WTC11 (cell line): ENCODE results near the gene CPNE4. TPM values are rescaled to one million over a fixed set of nuclear protein-coding genes. Genes with fewer than 3 reads are reported as not detected.

Experiments used
- ATAC-seq: fragments of 200-7000 bp; cut with Tn5 transposase; 2 replicates; pipeline ENCODE4 v1.10.0; 2021; ENCODE audit warnings: mild to moderate bottlenecking, moderate library complexity
- CTCF ChIA-PET: fragments of 300-600 bp; sonication (Branson Sonifier 250); formaldehyde crosslinking; loops from one replicate; lab custom pipeline; 2021; ENCODE audit warnings: antibody characterized with exemption; lab: Charles Lee
- POLR2A ChIA-PET: fragments of 350-600 bp; sonication (Branson Sonifier 250); formaldehyde crosslinking; loops from one replicate; lab custom pipeline; 2021; ENCODE audit warnings: antibody characterized with exemption; lab: Charles Lee
- DNase-seq: peaks from one replicate; pipeline ENCODE4 v3.0.0; 2021; ENCODE audit warnings: low spot score
- H3K27ac Mint-ChIP-seq: 2 replicates; pipeline ENCODE4 v1.8.0; 2021; ENCODE audit warnings: mixed read lengths
- H3K27me3 Mint-ChIP-seq: 2 replicates; pipeline ENCODE4 v1.8.0; 2021; ENCODE audit warnings: low read depth, mild to moderate bottlenecking, moderate library complexity, mixed read lengths
- H3K36me3 Mint-ChIP-seq: 2 replicates; pipeline ENCODE4 v1.8.0; 2021; ENCODE audit warnings: mixed read lengths
- H3K4me1 Mint-ChIP-seq: 2 replicates; pipeline ENCODE4 v1.8.0; 2022; ENCODE audit warnings: mixed read lengths
- H3K4me3 Mint-ChIP-seq: 2 replicates; pipeline ENCODE4 v1.8.0; 2021; ENCODE audit warnings: mild to moderate bottlenecking, moderate library complexity, mixed read lengths
- H3K9me3 Mint-ChIP-seq: 2 replicates; pipeline ENCODE4 v1.8.0; 2021; ENCODE audit warnings: mixed read lengths
- GRHL2 ChIP-seq: fragments of 250-450 bp; sonication (Bioruptor Pico); IDR thresholded peaks from 2 replicates; pipeline ENCODE4 v1.8.0; 2022; ENCODE audit warnings: mild to moderate bottlenecking, moderate library complexity; ENCODE audit not compliant: insufficient replicate concordance, severe bottlenecking
- MYBL2 ChIP-seq: sonication (generic); formaldehyde crosslinking; IDR thresholded peaks from 2 replicates; pipeline ENCODE4 v1.8.1; 2023; ENCODE audit warnings: mild to moderate bottlenecking, moderate library complexity, missing genetic modification reagents
- NFE2L1 ChIP-seq: sonication (generic); formaldehyde crosslinking; IDR thresholded peaks from 2 replicates; pipeline ENCODE4 v1.8.1; 2023; ENCODE audit warnings: missing genetic modification reagents
- RORB ChIP-seq: fragments of 250-450 bp; sonication (Bioruptor Pico); IDR thresholded peaks from 2 replicates; pipeline ENCODE4 v1.9.0; 2021; ENCODE audit warnings: mild to moderate bottlenecking
- SMAD3 ChIP-seq: sonication (generic); formaldehyde crosslinking; IDR thresholded peaks from 2 replicates; pipeline ENCODE4 v1.8.0; 2022; ENCODE audit warnings: missing genetic modification reagents, mild to moderate bottlenecking, borderline replicate concordance
- SMAD4 ChIP-seq: sonication (generic); formaldehyde crosslinking; IDR thresholded peaks from 2 replicates; pipeline ENCODE4 v1.8.0; 2022; ENCODE audit warnings: mild to moderate bottlenecking, missing genetic modification reagents
- SOX15 ChIP-seq: fragments of 250-450 bp; sonication (Bioruptor Pico); IDR thresholded peaks from 2 replicates; pipeline ENCODE4 v1.9.0; 2021; ENCODE audit warnings: mild to moderate bottlenecking
- ZNF263 ChIP-seq: sonication (generic); formaldehyde crosslinking; IDR thresholded peaks from 2 replicates; pipeline ENCODE4 v1.8.1; 2022; ENCODE audit warnings: low read depth, mild to moderate bottlenecking, moderate library complexity, missing genetic modification reagents
- ZNF396 ChIP-seq: fragments of 250-450 bp; sonication (Bioruptor Pico); IDR thresholded peaks from 2 replicates; pipeline ENCODE4 v1.8.0; 2021; ENCODE audit warnings: mild to moderate bottlenecking, moderate library complexity, borderline replicate concordance
- total RNA-seq: library from RNA; stranded (reverse); gene quantifications from 3 replicates; pipeline ENCODE4 v1.2.3, GENCODE V29; 2021
- TF ChIP-seq, protein P1 (sequence below): sonication (generic); formaldehyde crosslinking; IDR thresholded peaks from 2 replicates; pipeline ENCODE4 v1.8.0; 2023; ENCODE audit warnings: mild to moderate bottlenecking, missing genetic modification reagents
- TF ChIP-seq, protein P2 (sequence below): fragments of 250-450 bp; sonication (Bioruptor Pico); IDR thresholded peaks from 2 replicates; pipeline ENCODE4 v2.1.2; 2022; ENCODE audit warnings: mild to moderate bottlenecking, moderate library complexity
- TF ChIP-seq, protein P3 (sequence below): fragments of 250-450 bp; sonication (Bioruptor Pico); conservative IDR thresholded peaks from 2 replicates; pipeline ENCODE4 v1.9.0; 2021; ENCODE audit warnings: mild to moderate bottlenecking
- TF ChIP-seq, protein P4 (sequence below): sonication (generic); formaldehyde crosslinking; IDR thresholded peaks from 2 replicates; pipeline ENCODE4 v1.8.1; 2022; ENCODE audit warnings: low read depth, mild to moderate bottlenecking, moderate library complexity, missing genetic modification reagents, borderline replicate concordance
- TF ChIP-seq, protein P5 (sequence below): sonication (generic); formaldehyde crosslinking; IDR thresholded peaks from 2 replicates; pipeline ENCODE4 v1.8.0; 2023; ENCODE audit warnings: missing genetic modification reagents, mild to moderate bottlenecking, borderline replicate concordance
- TF ChIP-seq, protein P6 (sequence below): fragments of 250-450 bp; sonication (Bioruptor Pico); IDR thresholded peaks from 2 replicates; pipeline ENCODE4 v1.9.0; 2021; ENCODE audit warnings: mild to moderate bottlenecking
- TF ChIP-seq, protein P7 (sequence below): sonication (generic); formaldehyde crosslinking; conservative IDR thresholded peaks from 2 replicates; pipeline ENCODE4 v1.8.1; 2023; ENCODE audit warnings: mild to moderate bottlenecking, low read depth, missing genetic modification reagents, moderate library complexity
- TF ChIP-seq, protein P8 (sequence below): sonication (generic); formaldehyde crosslinking; IDR thresholded peaks from 2 replicates; pipeline ENCODE4 v1.8.1; 2022; ENCODE audit warnings: missing genetic modification reagents, borderline replicate concordance

CPNE4 gene
- total RNA-seq, 1 experiment from 2014 or later = 2.4 TPM

DNA sequence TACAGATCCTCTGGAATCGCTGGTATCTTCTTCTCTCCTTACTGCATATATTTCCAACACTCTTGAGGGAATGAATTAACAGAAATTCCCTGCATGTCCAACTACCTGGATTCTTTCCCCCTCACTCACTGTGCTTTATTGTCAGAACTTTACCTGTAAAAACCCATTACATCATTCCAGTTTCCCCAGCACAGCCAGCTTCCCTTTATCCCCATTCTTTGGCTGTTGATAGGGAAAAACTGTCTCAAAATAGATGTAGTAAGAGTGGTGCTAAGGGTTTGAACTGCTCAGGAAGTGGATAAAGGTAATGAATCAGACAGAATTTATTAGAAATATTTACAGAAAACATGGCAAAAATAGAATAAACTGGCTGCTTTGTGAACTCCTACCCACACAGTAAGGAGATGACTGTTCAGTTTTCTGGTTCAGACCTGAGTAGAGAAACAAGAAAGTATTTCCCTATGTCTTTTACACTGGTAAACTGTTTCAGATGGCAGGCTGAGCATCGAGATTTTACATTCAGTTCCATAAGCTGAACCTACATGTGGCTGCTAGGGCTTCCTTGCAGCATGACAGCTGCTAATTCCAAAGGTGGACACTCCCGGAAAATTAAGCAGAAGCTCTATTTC is 188.4 kb downstream of the CPNE4 start:
- H3K36me3 Mint-ChIP-seq = no peaks in the 10 kb centered on the region
- H3K27ac Mint-ChIP-seq = no peak overlapping the region
- peaks cover 3% of the 10 kb centered on the region; the same call in 1 of the 2 replicates for H3K9me3 Mint-ChIP-seq
- H3K4me3 Mint-ChIP-seq = no peak overlapping the region
- peaks cover 2% of the 10 kb centered on the region; the same call in 1 of the 2 replicates for H3K4me1 Mint-ChIP-seq
- TF ChIP-seq, protein P1, sequence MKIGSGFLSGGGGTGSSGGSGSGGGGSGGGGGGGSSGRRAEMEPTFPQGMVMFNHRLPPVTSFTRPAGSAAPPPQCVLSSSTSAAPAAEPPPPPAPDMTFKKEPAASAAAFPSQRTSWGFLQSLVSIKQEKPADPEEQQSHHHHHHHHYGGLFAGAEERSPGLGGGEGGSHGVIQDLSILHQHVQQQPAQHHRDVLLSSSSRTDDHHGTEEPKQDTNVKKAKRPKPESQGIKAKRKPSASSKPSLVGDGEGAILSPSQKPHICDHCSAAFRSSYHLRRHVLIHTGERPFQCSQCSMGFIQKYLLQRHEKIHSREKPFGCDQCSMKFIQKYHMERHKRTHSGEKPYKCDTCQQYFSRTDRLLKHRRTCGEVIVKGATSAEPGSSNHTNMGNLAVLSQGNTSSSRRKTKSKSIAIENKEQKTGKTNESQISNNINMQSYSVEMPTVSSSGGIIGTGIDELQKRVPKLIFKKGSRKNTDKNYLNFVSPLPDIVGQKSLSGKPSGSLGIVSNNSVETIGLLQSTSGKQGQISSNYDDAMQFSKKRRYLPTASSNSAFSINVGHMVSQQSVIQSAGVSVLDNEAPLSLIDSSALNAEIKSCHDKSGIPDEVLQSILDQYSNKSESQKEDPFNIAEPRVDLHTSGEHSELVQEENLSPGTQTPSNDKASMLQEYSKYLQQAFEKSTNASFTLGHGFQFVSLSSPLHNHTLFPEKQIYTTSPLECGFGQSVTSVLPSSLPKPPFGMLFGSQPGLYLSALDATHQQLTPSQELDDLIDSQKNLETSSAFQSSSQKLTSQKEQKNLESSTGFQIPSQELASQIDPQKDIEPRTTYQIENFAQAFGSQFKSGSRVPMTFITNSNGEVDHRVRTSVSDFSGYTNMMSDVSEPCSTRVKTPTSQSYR = no peak
- no peak for TF ChIP-seq ZNF263
- TF ChIP-seq MYBL2 (CRISPR knock-in tag) = no peak
- no peak for TF ChIP-seq ZNF396
- TF ChIP-seq SMAD4 (CRISPR knock-in tag) = no peak
- TF ChIP-seq, protein P2, sequence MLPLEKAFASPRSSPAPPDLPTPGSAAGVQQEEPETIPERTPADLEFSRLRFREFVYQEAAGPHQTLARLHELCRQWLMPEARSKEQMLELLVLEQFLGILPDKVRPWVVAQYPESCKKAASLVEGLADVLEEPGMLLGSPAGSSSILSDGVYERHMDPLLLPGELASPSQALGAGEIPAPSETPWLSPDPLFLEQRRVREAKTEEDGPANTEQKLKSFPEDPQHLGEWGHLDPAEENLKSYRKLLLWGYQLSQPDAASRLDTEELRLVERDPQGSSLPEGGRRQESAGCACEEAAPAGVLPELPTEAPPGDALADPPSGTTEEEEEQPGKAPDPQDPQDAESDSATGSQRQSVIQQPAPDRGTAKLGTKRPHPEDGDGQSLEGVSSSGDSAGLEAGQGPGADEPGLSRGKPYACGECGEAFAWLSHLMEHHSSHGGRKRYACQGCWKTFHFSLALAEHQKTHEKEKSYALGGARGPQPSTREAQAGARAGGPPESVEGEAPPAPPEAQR (CRISPR knock-in tag) = no peak
- TF ChIP-seq GRHL2 (CRISPR knock-in tag) = no peak
- TF ChIP-seq NFE2L1 (CRISPR knock-in tag) = no peak
- TF ChIP-seq, protein P3, sequence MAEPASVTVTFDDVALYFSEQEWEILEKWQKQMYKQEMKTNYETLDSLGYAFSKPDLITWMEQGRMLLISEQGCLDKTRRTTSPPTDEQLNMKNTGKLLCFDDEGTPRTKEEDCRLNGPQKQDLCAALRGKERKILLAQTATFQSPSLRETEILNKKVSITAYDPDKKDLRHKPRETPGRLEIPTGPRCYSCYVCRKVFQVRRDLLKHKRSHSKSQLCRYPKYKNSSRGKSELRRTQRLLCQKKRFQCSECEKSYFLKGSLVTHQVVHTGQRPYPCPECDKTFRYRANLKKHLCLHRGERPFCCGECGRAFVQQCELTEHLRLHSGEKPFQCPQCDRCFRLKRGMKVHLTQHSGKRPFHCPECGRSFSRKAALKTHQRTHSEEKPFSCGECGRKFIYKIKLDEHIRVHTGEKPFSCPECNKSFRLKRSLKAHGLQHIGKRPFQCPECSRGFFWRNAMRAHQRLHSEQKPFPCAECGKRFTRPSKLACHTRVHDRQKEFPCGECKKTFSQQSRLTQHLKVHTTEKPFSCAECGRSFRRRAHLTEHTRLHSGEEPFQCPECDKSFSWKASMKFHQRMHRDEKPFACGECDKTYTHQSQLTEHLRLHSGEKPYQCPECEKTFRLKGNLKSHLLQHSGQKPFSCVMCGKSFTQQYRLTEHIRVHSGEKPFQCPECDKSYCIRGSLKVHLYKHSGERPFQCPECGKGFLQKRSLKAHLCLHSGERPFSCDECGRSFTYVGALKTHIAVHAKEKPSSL (CRISPR knock-in tag) = no peak
- TF ChIP-seq, protein P4, sequence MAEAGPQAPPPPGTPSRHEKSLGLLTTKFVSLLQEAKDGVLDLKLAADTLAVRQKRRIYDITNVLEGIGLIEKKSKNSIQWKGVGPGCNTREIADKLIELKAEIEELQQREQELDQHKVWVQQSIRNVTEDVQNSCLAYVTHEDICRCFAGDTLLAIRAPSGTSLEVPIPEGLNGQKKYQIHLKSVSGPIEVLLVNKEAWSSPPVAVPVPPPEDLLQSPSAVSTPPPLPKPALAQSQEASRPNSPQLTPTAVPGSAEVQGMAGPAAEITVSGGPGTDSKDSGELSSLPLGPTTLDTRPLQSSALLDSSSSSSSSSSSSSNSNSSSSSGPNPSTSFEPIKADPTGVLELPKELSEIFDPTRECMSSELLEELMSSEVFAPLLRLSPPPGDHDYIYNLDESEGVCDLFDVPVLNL (CRISPR knock-in tag) = no peak
- TF ChIP-seq, protein P5, sequence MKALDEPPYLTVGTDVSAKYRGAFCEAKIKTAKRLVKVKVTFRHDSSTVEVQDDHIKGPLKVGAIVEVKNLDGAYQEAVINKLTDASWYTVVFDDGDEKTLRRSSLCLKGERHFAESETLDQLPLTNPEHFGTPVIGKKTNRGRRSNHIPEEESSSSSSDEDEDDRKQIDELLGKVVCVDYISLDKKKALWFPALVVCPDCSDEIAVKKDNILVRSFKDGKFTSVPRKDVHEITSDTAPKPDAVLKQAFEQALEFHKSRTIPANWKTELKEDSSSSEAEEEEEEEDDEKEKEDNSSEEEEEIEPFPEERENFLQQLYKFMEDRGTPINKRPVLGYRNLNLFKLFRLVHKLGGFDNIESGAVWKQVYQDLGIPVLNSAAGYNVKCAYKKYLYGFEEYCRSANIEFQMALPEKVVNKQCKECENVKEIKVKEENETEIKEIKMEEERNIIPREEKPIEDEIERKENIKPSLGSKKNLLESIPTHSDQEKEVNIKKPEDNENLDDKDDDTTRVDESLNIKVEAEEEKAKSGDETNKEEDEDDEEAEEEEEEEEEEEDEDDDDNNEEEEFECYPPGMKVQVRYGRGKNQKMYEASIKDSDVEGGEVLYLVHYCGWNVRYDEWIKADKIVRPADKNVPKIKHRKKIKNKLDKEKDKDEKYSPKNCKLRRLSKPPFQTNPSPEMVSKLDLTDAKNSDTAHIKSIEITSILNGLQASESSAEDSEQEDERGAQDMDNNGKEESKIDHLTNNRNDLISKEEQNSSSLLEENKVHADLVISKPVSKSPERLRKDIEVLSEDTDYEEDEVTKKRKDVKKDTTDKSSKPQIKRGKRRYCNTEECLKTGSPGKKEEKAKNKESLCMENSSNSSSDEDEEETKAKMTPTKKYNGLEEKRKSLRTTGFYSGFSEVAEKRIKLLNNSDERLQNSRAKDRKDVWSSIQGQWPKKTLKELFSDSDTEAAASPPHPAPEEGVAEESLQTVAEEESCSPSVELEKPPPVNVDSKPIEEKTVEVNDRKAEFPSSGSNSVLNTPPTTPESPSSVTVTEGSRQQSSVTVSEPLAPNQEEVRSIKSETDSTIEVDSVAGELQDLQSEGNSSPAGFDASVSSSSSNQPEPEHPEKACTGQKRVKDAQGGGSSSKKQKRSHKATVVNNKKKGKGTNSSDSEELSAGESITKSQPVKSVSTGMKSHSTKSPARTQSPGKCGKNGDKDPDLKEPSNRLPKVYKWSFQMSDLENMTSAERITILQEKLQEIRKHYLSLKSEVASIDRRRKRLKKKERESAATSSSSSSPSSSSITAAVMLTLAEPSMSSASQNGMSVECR (CRISPR knock-in tag) = no peak
- TF ChIP-seq RORB (CRISPR knock-in tag) = no peak
- TF ChIP-seq, protein P6, sequence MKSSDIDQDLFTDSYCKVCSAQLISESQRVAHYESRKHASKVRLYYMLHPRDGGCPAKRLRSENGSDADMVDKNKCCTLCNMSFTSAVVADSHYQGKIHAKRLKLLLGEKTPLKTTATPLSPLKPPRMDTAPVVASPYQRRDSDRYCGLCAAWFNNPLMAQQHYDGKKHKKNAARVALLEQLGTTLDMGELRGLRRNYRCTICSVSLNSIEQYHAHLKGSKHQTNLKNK (CRISPR knock-in tag) = no peak
- TF ChIP-seq, protein P7, sequence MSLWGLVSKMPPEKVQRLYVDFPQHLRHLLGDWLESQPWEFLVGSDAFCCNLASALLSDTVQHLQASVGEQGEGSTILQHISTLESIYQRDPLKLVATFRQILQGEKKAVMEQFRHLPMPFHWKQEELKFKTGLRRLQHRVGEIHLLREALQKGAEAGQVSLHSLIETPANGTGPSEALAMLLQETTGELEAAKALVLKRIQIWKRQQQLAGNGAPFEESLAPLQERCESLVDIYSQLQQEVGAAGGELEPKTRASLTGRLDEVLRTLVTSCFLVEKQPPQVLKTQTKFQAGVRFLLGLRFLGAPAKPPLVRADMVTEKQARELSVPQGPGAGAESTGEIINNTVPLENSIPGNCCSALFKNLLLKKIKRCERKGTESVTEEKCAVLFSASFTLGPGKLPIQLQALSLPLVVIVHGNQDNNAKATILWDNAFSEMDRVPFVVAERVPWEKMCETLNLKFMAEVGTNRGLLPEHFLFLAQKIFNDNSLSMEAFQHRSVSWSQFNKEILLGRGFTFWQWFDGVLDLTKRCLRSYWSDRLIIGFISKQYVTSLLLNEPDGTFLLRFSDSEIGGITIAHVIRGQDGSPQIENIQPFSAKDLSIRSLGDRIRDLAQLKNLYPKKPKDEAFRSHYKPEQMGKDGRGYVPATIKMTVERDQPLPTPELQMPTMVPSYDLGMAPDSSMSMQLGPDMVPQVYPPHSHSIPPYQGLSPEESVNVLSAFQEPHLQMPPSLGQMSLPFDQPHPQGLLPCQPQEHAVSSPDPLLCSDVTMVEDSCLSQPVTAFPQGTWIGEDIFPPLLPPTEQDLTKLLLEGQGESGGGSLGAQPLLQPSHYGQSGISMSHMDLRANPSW (CRISPR knock-in tag) = no peak
- no peak for TF ChIP-seq SOX15 (CRISPR knock-in tag)
- TF ChIP-seq, protein P8, sequence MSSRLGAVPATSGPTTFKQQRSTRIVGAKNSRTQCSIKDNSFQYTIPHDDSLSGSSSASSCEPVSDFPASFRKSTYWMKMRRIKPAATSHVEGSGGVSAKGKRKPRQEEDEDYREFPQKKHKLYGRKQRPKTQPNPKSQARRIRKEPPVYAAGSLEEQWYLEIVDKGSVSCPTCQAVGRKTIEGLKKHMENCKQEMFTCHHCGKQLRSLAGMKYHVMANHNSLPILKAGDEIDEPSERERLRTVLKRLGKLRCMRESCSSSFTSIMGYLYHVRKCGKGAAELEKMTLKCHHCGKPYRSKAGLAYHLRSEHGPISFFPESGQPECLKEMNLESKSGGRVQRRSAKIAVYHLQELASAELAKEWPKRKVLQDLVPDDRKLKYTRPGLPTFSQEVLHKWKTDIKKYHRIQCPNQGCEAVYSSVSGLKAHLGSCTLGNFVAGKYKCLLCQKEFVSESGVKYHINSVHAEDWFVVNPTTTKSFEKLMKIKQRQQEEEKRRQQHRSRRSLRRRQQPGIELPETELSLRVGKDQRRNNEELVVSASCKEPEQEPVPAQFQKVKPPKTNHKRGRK (CRISPR knock-in tag) = no peak
- no peak for TF ChIP-seq SMAD3
- ATAC-seq = no peak
- CTCF ChIA-PET = no interaction called here
- H3K27me3 Mint-ChIP-seq = no peaks in the 10 kb centered on the region
- POLR2A ChIA-PET = no interaction called here
- DNase-seq = no peak
